K562 (cell line): ENCODE data around the gene GAPDHS. TPM values are rescaled to one million over a fixed set of nuclear protein-coding genes. Genes with fewer than 3 reads are reported as not detected.
A peak's percentile ranks its signal among the peaks of the same experiment; 100 is the strongest.

ENCODE experiments used
- ATAC-seq: fragments of 200-7000 bp; cut with Tn5 transposase; 3 replicates; pipeline ENCODE4 v1.9.1; 2020; ENCODE audit warnings: moderate library complexity
- BruUV-seq: library from RNA; stranded (reverse); fragments of 400-500 nt; replicated peaks from 2 replicates; lab custom pipeline; 2021; lab: Mats Ljungman, UMichigan
- CTCF ChIA-PET: fragments of 300-600 bp; formaldehyde crosslinking; extraction: SDS; loops from one replicate; lab custom pipeline; 2021; ENCODE audit warnings: low intra/inter-chr PET ratio; lab: Yijun Ruan, JAX
- POLR2A ChIA-PET: fragments of 300-600, 350-650 bp; sonication (Branson Sonifier 250); formaldehyde crosslinking; extraction: SDS; loops from one replicate; lab custom pipeline; 2021; ENCODE audit warnings: antibody characterized with exemption, inconsistent platforms; lab: Yijun Ruan, JAX
- DNase-seq, 4 experiments: peaks; one replicate each; pipeline versions ENCODE4 v3.0.0 to v3.0.0-alpha.2; 2011 to 2018; ENCODE audit warnings: low spot score in 3 of 4, mixed read lengths in 3 of 4; ENCODE audit errors: extremely low read depth in 1 of 4
- FAIRE-seq: peaks from 2 replicates; lab custom pipeline; 2011; peaks lifted over from hg19 to GRCh38; lab: Jason Lieb, UNC
- H2AFZ ChIP-seq: 2 replicates; pipeline ENCODE4 v1.6.0; 2011; ENCODE audit warnings: low read depth, low read length, control low read depth, inconsistent platforms
- H3K27ac ChIP-seq: fragments of 200-600 bp; 3 replicates; pipeline ENCODE4 v1.8.0; 2011; ENCODE audit warnings: low read depth, mild to moderate bottlenecking, control low read depth, inconsistent platforms, low read length, moderate library complexity, mixed read lengths; ENCODE audit errors: extremely low read depth
- H3K27me3 ChIP-seq, 2 experiments: fragments of 300-600 bp in 1 of 2; 2 replicates in 1 of 2; 3 replicates in 1 of 2; pipeline versions ENCODE4 v1.6.0 to v1.8.0; 2011; ENCODE audit warnings: inconsistent platforms in 2 of 2, low read length in 2 of 2, mild to moderate bottlenecking in 1 of 2, mixed read lengths in 1 of 2, moderate library complexity in 1 of 2; ENCODE audit not compliant: control insufficient read depth in 2 of 2, insufficient read depth in 2 of 2
- H3K36me3 ChIP-seq: fragments of 300-600 bp; 3 replicates; pipeline ENCODE4 v1.8.0; 2011; ENCODE audit warnings: mild to moderate bottlenecking, low read length, inconsistent platforms; ENCODE audit not compliant: control insufficient read depth, insufficient read depth
- H3K4me1 ChIP-seq, 2 experiments: fragments of 200-600 bp in 1 of 2; replicated peaks in 1 of 2; 2 replicates in 1 of 2; 3 replicates in 1 of 2; pipeline versions ENCODE4 v1.5.1 to v1.8.0; 2011; ENCODE audit warnings: inconsistent platforms in 2 of 2, low read length in 2 of 2, mild to moderate bottlenecking in 1 of 2, mixed read lengths in 1 of 2, moderate library complexity in 1 of 2; ENCODE audit not compliant: control insufficient read depth in 2 of 2, insufficient read depth in 2 of 2
- H3K4me2 ChIP-seq: 2 replicates; pipeline ENCODE4 v1.6.1; 2011; ENCODE audit warnings: low read length, control low read depth, inconsistent platforms, mixed read lengths; ENCODE audit not compliant: insufficient read depth
- H3K4me3 ChIP-seq: fragments of 200-600 bp; sonication (generic), shearing (Covaris generic); 2 replicates; pipeline ENCODE4 v1.5.1; 2016; ENCODE audit warnings: control low read depth, inconsistent platforms
- H3K79me2 ChIP-seq: fragments of 200-600 bp; 3 replicates; pipeline ENCODE4 v1.8.0; 2011; ENCODE audit warnings: low read length, inconsistent platforms; ENCODE audit not compliant: control insufficient read depth, insufficient read depth
- H3K9ac ChIP-seq, 2 experiments: 2 replicates each; pipeline versions ENCODE4 v1.6.0 to v1.6.1; 2011; ENCODE audit warnings: low read depth in 2 of 2, low read length in 2 of 2, control low read depth in 1 of 2, inconsistent platforms in 1 of 2, mild to moderate bottlenecking in 1 of 2, mixed read lengths in 1 of 2; ENCODE audit not compliant: insufficient read depth in 1 of 2
- H3K9me1 ChIP-seq: one replicate; pipeline ENCODE4 v1.6.0; 2011; ENCODE audit warnings: inconsistent platforms, mild to moderate bottlenecking, low read length, moderate library complexity; ENCODE audit not compliant: control insufficient read depth, insufficient read depth
- H3K9me3 ChIP-seq: replicated peaks from 2 replicates; pipeline ENCODE4 v1.5.1; 2011; ENCODE audit warnings: low read depth, low read length, inconsistent platforms; ENCODE audit not compliant: control insufficient read depth, insufficient read depth
- H4K20me1 ChIP-seq: replicated peaks from 2 replicates; pipeline ENCODE4 v1.6.1; 2011; ENCODE audit warnings: low read length, inconsistent platforms, mixed read lengths; ENCODE audit not compliant: control insufficient read depth, insufficient read depth
- CREB1 ChIP-seq, 2 experiments: sonication (generic) in 1 of 2; formaldehyde crosslinking in 1 of 2; IDR thresholded peaks; 2 replicates each; pipeline versions ENCODE4 v1.6.1 to v1.8.0; 2012 to 2022; ENCODE audit warnings: inconsistent platforms in 1 of 2, mild to moderate bottlenecking in 1 of 2, missing genetic modification reagents in 1 of 2, moderate library complexity in 1 of 2
- ELF1 ChIP-seq: fragments of 200-800 bp; sonication (Bioruptor generic); IDR thresholded peaks from 2 replicates; pipeline ENCODE4 v1.6.1; 2016; ENCODE audit warnings: missing genetic modification characterization, missing compliant biosample characterization
- ELF2 ChIP-seq: fragments of 250-450 bp; sonication (Bioruptor Pico); IDR thresholded peaks from 2 replicates; pipeline ENCODE4 v1.5.0; 2021; ENCODE audit warnings: mild to moderate bottlenecking
- ERF ChIP-seq: fragments of 450-650 bp; formaldehyde crosslinking; IDR thresholded peaks from 2 replicates; pipeline ENCODE4 v1.4.0; 2020; ENCODE audit warnings: mild to moderate bottlenecking, mixed read lengths
- GABPA ChIP-seq: fragments of 200-800 bp; sonication (Bioruptor generic); conservative IDR thresholded peaks from 2 replicates; pipeline ENCODE4 v1.6.1; 2016; ENCODE audit warnings: low read depth, missing genetic modification characterization, missing compliant biosample characterization
- GABPB1 ChIP-seq: sonication (generic); formaldehyde crosslinking; IDR thresholded peaks from 2 replicates; pipeline ENCODE4 v1.8.0; 2022; ENCODE audit warnings: mild to moderate bottlenecking, missing genetic modification reagents
- PHF8 ChIP-seq: fragments of 200-600 bp; sonication (generic); IDR thresholded peaks from 2 replicates; pipeline ENCODE4 v1.6.1; 2012; ENCODE audit warnings: mixed run types, mild to moderate bottlenecking, inconsistent platforms, low read length, moderate library complexity, borderline replicate concordance
- WGBS: fragments of 100-300 bp; shearing (Covaris generic); methylation state at CpG from one replicate; pipeline ENCODE4 v1.1.6; 2016; ENCODE audit warnings: low coverage, mixed read lengths; ENCODE audit not compliant: insufficient coverage; ENCODE audit errors: missing lambda C conversion rate; 5-methylcytosine and 5-hydroxymethylcytosine counted together
- in situ Hi-C: fragments of 300-500 bp; cut with MboI; formaldehyde crosslinking; loops from 4 replicates; pipeline ENCODE4 v1.15.0; 2018; ENCODE audit warnings: inconsistent platforms, mixed read lengths
- intact Hi-C: fragments of 100-400 bp; cut with micrococcal nuclease; formaldehyde crosslinking; loops from 2 replicates; pipeline ENCODE4 v1.14.2; 2022
- polyA plus RNA-seq, 8 experiments: library from polyadenylated mRNA; depleted of rRNA in 4 of 8; stranded (reverse) in 5 of 8; unstranded in 3 of 8; fragments of >200 nt; fragmentation: Nextera tagmentation in 2 of 8; fragmentation: Illumina TruSeq in 1 of 8; extraction: Ambion mirVana in 2 of 8; extraction: Trizol in 1 of 8; gene quantifications; 2 replicates each; pipeline versions ENCODE4 v1.2.1 to v1.2.3, GENCODE V29; 2011 to 2014; ENCODE audit warnings: inconsistent platforms in 1 of 8, missing spikeins in 1 of 8
- total RNA-seq, 7 experiments: library from RNA; depleted of rRNA in 6 of 7; stranded (reverse); fragments of >200 nt in 6 of 7; fragmentation: Illumina TruSeq in 2 of 7; extraction: Trizol in 2 of 7; gene quantifications; 2 replicates each; pipeline versions ENCODE4 v1.2.1 to v1.2.3, GENCODE V29; 2011 to 2021; ENCODE audit warnings: low replicate concordance in 1 of 7

Gene GAPDHS
- total and polyA plus RNA-seq, 9 of the 15 experiments (the other 6 are each of a cell fraction or from before 2014, with no cell fraction given) = 0.08 to 0.12 TPM; not detected in 7

GRCh38 chr19:35533201-35533821 lies at the start of gene GAPDHS (continued):
- peak; percentile 93 for TF ChIP-seq CREB1 (IDR thresholded peaks at IDR 0.05)
- peak; percentile 92 for TF ChIP-seq CREB1 (CRISPR knock-in tag; IDR thresholded peaks at IDR 0.05)

- no peaks in the 10 kb centered on the region for H3K36me3 ChIP-seq
Observed at GRCh38 chr19:35484252-35485036, 48.8 kb upstream of the GAPDHS start.

More at GRCh38 chr19:35484252-35485036, 48.8 kb upstream of the GAPDHS start:
- Histone ChIP-seq H3K4me2 (no peak overlapping the region), H4K20me1 (0 out of 2 replicates have a peak, but pooled peaks cover 2% of the 10 kb centered on the region), H3K4me1 (no peaks in the 10 kb centered on the region), H3K9ac (no peak overlapping the region), H3K79me2 (no peaks in the 10 kb centered on the region), H3K9me3 (no peaks in the 10 kb centered on the region), H2AFZ (no peak overlapping the region), H3K9me1 (no peaks in the 10 kb centered on the region), H3K4me3 (no peak overlapping the region), H3K27me3 (peaks cover 32 to 36% of the 10 kb centered on the region in 2 experiments; a peak in 4 of 5 replicates), H3K27ac (no peak overlapping the region)
- no peak for DNase-seq
- WGBS = 0% methylated on average over 7 of the region's 7 CpGs
- in situ Hi-C loops (no loop called here), intact Hi-C loops (no loop called here)
- ATAC-seq = no peak
- ChIA-PET POLR2A (no interaction called here), CTCF (no interaction called here)
- FAIRE-seq = no peak
- BruUV-seq = no TSS peak
- TF ChIP-seq ERF (CRISPR knock-in tag) (no peak), ELF1 (tag) (no peak), GABPB1 (CRISPR knock-in tag) (no peak), GABPA (tag) (no peak), ELF2 (CRISPR knock-in tag) (no peak), PHF8 (no peak)
